GM21529 (cell line): Measurements from ENCODE around the gene TMEM126B.

Experiments
- ATAC-seq: cut with Tn5 transposase; IDR thresholded peaks from one replicate; pipeline ENCODE4 v1.9.1; 2021; ENCODE audit not compliant: unreplicated experiment

Gene TMEM126B

DNA sequence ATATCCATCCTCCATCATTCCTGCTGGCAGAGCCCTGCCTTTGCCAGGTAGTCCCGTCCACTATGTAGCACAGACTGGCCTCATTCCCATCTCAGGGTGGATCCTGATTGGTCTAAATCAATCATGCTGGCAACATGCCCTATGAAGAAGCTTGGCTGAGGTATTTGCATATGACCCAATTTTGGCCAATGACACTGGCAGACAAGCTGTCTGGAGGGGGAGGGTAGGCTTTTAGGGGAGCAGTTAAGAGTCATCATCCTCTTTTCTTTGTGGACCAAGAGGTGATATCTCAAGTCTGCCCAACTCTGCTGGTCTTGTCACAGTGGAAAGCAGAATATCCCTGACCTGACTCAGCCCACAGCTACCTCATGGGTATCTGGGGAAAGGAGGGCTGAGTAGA is 52.5 kb downstream of the TMEM126B start:
- ATAC-seq: no peak

DNA sequence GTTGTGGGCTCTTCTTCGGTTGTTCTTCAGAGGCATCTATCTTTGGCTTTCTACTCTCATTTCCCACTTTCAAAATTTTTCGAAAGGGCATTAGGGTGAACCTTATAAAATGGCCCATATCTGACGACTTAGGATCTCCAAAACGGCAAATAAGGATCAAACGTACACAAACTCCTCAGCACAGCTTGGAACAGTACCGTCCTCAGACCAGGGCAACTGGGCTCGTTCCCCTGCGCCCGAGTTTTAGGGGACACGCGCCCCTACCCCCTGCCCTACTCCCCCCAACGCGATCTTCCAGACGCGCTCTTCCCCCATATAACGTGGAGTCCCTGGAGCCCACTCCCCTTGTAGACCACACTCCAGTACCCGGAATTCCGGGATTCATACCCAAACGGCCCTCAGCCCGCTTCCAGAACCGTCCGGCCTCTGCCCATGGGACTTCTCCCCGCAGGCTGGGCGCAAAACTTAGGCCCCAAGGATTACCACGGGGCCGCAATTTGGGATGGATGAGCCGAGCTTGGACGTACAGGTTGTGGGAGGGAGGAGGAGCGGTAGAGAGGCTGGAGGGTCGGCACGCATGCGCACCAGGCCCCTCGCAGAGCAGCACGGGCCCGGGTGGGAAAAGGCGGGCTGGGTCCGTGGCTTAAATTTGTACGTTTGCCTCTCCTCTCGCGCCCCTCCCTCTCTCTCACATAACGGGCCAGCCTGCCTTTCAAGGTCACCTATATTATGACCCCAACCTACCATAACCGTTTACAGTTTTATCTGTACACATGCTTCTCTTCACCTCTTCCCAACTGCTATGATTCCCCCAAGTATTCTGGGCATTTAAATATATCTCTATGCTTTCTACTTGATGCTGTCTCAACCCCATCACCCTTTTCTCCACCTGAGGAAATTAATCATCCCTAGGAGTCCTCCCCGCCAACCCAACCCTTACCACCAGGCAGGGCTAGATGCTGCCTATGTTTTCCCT is 54.2 kb downstream of the TMEM126B start:
- ATAC-seq: peak; percentile 67

DNA sequence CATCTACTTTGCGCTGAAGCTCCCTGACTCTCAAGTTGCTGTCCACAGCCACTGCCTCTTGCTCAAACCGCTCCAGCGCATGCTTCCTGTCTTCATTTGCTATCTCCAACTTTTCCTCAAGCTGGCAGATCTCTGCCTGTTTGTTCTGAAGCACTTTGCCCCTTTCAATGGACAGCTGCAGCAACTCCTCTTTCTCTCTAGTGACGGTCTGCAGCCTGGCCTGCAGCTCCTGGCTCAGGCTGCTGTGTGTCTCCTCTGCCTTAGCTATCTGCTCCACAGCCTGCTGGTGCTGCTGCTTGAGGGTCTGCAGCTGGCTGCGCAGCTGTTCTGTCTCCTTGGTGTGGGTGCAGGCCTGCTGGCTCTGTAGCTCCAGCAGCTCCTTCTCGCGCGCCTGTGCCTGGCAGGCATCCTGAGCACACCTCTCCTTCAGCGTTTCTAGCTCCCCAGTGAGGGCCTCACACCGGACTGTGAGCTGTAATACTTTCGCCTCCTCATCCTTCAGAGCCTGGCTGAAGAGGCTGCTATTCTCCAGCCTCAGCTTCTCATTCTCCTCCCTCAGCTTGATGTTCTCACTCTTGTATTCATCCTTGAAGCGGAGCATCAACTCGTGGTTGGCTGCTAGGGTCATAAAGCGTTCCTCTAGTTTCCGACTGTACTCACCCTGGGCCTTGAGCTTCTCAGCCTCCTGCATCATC is 56.9 kb downstream of the TMEM126B start:
- no peak for ATAC-seq

GRCh38 chr11:85685820-85686459 is 57.5 kb downstream of the TMEM126B start, which contains the start of gene CCDC89:
Gene CCDC89 (minus strand): TSS chr11:85686195. CDS start chr11:85686130, 65 bp downstream.
- ATAC-seq: no peak
